GM12865 (cell line): ENCODE results near the gene TMPRSS4.

Experiments used
- DNase-seq: peaks from one replicate; pipeline ENCODE4 v3.0.0; 2010; ENCODE audit warnings: low read depth
- H3K4me3 ChIP-seq: 2 replicates; pipeline ENCODE4 v1.5.1; 2011; ENCODE audit warnings: mild to moderate bottlenecking, low read depth, low read length, control low read depth
- CTCF ChIP-seq: IDR thresholded peaks from 2 replicates; pipeline ENCODE4 v1.5.1; 2011; ENCODE audit warnings: low read length, control low read depth, low read depth, inconsistent platforms; ENCODE audit not compliant: insufficient read depth; ENCODE audit errors: missing control alignments

The TMPRSS4 gene

GRCh38 chr11:118045191-118045590 is 31.7 kb upstream of the TMPRSS4 start:
- TF ChIP-seq CTCF: no peak
- no peak overlapping the region for H3K4me3 ChIP-seq
- no peak for DNase-seq

DNA sequence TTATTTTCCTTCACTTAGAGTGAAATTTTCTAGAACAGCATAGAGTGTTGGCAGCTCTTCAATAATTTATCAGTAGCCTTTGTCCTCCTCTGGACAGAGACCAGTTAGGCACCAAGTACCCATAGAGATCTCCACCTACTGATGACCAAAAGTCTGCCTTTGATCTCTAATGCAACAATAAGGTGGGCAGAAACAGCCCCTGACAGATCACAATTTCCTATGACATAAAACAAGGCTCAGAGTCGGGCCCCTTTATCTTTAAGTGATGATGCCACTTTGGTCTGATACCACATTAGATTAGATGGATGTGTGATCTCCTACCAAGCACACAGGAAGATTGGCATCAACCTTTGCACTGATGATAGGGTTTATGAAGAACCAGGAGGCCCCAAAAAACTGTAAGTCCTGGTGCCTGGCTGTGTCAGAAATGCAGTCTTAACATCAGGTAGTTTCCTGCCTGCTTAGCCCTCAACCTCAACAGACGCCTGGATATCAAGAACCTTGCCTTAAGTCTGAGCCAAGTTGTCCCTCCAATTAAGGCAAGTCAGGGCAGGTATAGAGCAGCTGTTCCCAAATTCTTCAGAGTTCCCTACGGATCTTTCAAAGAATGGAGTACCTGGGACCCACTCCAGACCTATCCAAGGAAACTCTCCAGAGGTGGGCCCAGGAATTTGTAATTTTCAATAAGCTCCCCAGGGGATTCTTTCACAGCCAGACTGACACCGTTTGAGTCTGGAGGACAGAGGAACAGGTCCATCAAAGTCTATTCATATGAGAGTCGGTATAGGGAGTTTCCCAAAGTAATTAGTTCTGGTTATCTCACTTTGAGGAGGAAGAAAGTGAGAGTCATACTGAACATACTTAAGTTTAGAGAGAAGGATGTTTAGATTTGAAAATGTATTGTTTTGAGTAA is 30.6 kb upstream of the TMPRSS4 start:
- no peak overlapping the region for H3K4me3 ChIP-seq
- no peak for TF ChIP-seq CTCF
- peak; percentile 52 for DNase-seq

- no peak overlapping the region for H3K4me3 ChIP-seq
- no peak for DNase-seq
- no peak for TF ChIP-seq CTCF
These were observed 29.7 kb upstream of the TMPRSS4 start for GRCh38 chr11:118046964-118047700.

DNA sequence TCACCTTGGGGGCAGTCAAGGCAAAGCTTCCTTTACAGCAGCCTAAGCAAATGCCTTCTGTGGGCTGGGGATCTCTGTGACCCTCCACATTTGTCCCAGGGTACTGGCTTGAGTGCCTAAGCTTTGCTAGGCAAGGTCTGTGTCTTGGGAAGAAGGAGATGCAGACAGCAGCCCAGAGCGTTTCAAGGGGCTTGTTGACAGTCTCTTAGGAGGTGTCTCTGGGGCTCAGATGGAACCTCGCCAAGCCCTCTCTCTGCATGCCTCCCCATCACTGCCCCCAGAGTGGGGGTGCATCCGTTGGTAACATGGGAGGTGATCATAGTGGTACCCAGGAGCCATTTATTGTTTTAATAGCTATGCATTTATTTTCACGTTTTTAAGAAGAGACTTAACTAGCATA is 29.1 kb upstream of the TMPRSS4 start:
- no peak overlapping the region for H3K4me3 ChIP-seq
- no peak for TF ChIP-seq CTCF
- no peak for DNase-seq

GRCh38 chr11:118048472-118049370 is 28.2 kb upstream of the TMPRSS4 start:
- TF ChIP-seq CTCF: no peak
- H3K4me3 ChIP-seq: no peak overlapping the region
- peak; percentile 29 for DNase-seq

DNA sequence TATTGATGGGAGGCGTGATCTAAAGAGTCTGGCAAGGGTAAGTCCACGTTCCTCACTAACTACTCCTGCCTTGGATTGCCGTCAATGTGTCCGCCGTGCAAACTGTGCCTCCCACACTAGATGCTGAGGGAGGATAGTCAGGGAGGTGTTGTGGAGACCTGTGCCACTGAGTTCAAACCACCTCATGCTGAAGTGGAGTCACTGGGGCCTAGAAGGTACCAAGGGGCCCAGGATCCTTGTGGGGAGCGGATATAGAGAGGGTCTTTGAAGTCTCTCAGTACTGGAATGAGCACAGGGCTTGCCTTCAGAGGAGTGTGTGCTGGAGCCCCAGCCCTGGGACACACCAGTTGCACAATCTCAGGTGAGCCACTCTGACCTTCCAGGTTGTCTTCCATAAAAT is 27.1 kb upstream of the TMPRSS4 start:
- no peak for TF ChIP-seq CTCF
- no peak for DNase-seq
- no peak overlapping the region for H3K4me3 ChIP-seq
